GM12878 (cell line): ENCODE measurements around the gene MAML3.

ENCODE experiments used
- CTCF ChIP-seq, 3 experiments: IDR thresholded peaks in 2 of 3; conservative IDR thresholded peaks in 1 of 3; 2 replicates each; pipeline ENCODE4 v1.5.1; 2011; ENCODE audit warnings: low read depth in 3 of 3, low read length in 3 of 3, mild to moderate bottlenecking in 3 of 3, control low read depth in 2 of 3, moderate library complexity in 2 of 3, inconsistent platforms in 1 of 3, mixed read lengths in 1 of 3; ENCODE audit not compliant: control insufficient read depth in 2 of 3, insufficient read depth in 1 of 3; ENCODE audit errors: extremely low read depth in 1 of 3
- E2F4 ChIP-seq: IDR thresholded peaks from 2 replicates; pipeline ENCODE4 v1.6.1; 2012; ENCODE audit warnings: low read depth, low read length, improper control_type of control experiment
- EGR1 ChIP-seq, 2 experiments: IDR thresholded peaks; 1 replicate in 1 of 2; 2 replicates in 1 of 2; pipeline ENCODE4 v1.6.1; 2011 to 2012; ENCODE audit warnings: low read depth in 2 of 2, low read length in 2 of 2, borderline replicate concordance in 1 of 2, mild to moderate bottlenecking in 1 of 2, moderate library complexity in 1 of 2
- ESRRA ChIP-seq: IDR thresholded peaks from 2 replicates; pipeline ENCODE4 v1.6.1; 2012; ENCODE audit warnings: mild to moderate bottlenecking, low read length, improper control_type of control experiment
- EZH2 ChIP-seq: IDR thresholded peaks from 2 replicates; pipeline ENCODE4 v1.6.1; 2012; ENCODE audit warnings: low read depth, mild to moderate bottlenecking, control low read depth, inconsistent platforms, low read length, borderline replicate concordance; ENCODE audit not compliant: control insufficient read depth
- IRF3 ChIP-seq: fragments of 450-650 bp; IDR thresholded peaks from 2 replicates; pipeline ENCODE4 v1.6.1; 2014; ENCODE audit warnings: mild to moderate bottlenecking
- JUND ChIP-seq: IDR thresholded peaks from 2 replicates; pipeline ENCODE4 v1.6.1; 2012; ENCODE audit warnings: low read depth, mild to moderate bottlenecking, low read length, improper control_type of control experiment, moderate library complexity
- NFIC ChIP-seq: IDR thresholded peaks from 2 replicates; pipeline ENCODE4 v1.6.1; 2012; ENCODE audit warnings: low read depth, mild to moderate bottlenecking, inconsistent platforms, low read length, moderate library complexity
- PAX8 ChIP-seq: fragments of 450-650 bp; IDR thresholded peaks from 2 replicates; pipeline ENCODE4 v1.6.1; 2017; ENCODE audit warnings: mild to moderate bottlenecking, moderate library complexity
- POLR2A ChIP-seq: IDR thresholded peaks from 2 replicates; pipeline ENCODE4 v1.6.1; 2011; ENCODE audit warnings: low read depth, mild to moderate bottlenecking, low read length
- POLR2AphosphoS5 ChIP-seq: IDR thresholded peaks from 2 replicates; pipeline ENCODE4 v1.6.1; 2011; ENCODE audit warnings: mild to moderate bottlenecking, low read length, inconsistent platforms
- SKIL ChIP-seq: fragments of 450-650 bp; IDR thresholded peaks from 2 replicates; pipeline ENCODE4 v1.6.1; 2017; ENCODE audit warnings: mild to moderate bottlenecking, low read depth, inconsistent platforms; ENCODE audit not compliant: poor library complexity, severe bottlenecking
- ZSCAN29 ChIP-seq: fragments of 450-650 bp; IDR thresholded peaks from 2 replicates; pipeline ENCODE4 v1.6.1; 2017; ENCODE audit warnings: mild to moderate bottlenecking, moderate library complexity

- no peak for TF ChIP-seq ESRRA
- no peak for TF ChIP-seq EGR1 (IDR thresholded peaks at IDR 0.05; ENCODE audit: borderline replicate concordance in 1 of 2, low read depth in 2 of 2, low read length in 2 of 2)
- TF ChIP-seq NFIC = no peak
- TF ChIP-seq POLR2AphosphoS5 = no peak
- TF ChIP-seq SKIL = no peak
- no peak for TF ChIP-seq JUND
- no peak for TF ChIP-seq ZSCAN29
- no peak for TF ChIP-seq POLR2A
- no peak for TF ChIP-seq E2F4
- no peak for TF ChIP-seq IRF3
- TF ChIP-seq EZH2 = no peak
- no peak for TF ChIP-seq CTCF (IDR thresholded peaks at IDR 0.05 in 2 of 3, conservative IDR thresholded peaks at IDR 0.05 in 1 of 3; ENCODE audit: control insufficient read depth in 2 of 3, extremely low read depth in 1 of 3, insufficient read depth in 1 of 3, low read depth in 3 of 3, low read length in 3 of 3)
- no peak for TF ChIP-seq PAX8
These were observed 190.3 kb downstream of the MAML3 start for GRCh38 chr4:139963708-139964107.
